ENCODE measurements around the gene L1TD1. TPM values are rescaled to one million over a fixed set of nuclear protein-coding genes. Genes with fewer than 3 reads are reported as not detected.

The L1TD1 gene
- not detected in 2 replicates for total RNA-seq

DNA sequence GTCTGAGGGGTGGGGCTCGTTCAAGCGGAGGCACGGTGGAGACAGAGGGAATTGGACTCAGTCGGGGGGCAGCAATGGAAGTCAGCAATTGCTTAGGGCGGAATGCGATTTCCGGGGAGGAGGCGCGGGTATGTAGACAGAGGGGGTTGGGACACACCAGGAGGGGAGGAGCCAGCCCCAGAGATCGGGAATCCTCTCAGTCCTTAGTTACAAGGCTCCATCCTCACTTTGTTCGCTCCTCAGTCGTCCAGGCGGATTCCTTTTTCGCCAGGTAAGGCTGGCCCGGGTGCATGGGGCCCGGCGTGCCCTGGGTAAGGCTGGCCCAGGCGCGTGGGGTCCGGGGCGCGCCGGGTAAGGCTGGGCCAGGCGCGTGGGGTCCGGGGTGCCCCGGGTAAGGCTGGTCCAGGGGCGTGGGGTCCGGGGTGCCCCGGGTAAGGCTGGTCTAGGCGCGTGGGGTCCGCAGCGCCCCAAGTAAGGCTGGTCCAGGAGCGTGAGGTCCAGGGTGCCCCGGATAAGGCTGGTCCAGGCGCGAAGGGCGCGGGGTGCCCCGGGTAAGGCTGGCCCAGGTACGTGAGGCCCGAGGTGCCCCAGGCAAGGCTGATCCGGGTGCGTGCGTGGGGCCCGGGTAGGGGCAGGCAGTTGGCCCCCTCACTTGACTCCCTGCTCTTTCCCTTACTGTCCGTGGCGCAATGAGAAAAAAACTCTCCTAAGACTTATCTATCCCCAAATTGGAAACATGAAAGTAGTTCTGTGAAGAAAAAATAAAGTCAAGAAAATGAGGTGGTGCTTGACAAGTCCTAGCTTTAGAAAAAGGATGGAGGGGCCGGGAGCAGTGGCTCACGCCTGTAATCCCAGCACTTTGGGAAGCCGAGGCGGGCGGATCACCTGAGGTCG lies at the start of gene L1TD1:
TSS of gene L1TD1 (plus strand) at position 199 of the 894 bp plus-strand sequence. CDS start 11,780 bp downstream, outside the sequence.

Other genes starting within 250 kb of the L1TD1 start
- gene KANK4, start 124.6 kb downstream of the L1TD1 start, total RNA-seq: not detected in 2 replicates
- 12.8 and 13.5 TPM in 2 replicates for gene USP1, start 242.2 kb downstream of the L1TD1 start, total RNA-seq

All from cardiac atrium fibroblast (primary cell).